ENCODE results near the gene ZNF764.

The ZNF764 gene

DNA sequence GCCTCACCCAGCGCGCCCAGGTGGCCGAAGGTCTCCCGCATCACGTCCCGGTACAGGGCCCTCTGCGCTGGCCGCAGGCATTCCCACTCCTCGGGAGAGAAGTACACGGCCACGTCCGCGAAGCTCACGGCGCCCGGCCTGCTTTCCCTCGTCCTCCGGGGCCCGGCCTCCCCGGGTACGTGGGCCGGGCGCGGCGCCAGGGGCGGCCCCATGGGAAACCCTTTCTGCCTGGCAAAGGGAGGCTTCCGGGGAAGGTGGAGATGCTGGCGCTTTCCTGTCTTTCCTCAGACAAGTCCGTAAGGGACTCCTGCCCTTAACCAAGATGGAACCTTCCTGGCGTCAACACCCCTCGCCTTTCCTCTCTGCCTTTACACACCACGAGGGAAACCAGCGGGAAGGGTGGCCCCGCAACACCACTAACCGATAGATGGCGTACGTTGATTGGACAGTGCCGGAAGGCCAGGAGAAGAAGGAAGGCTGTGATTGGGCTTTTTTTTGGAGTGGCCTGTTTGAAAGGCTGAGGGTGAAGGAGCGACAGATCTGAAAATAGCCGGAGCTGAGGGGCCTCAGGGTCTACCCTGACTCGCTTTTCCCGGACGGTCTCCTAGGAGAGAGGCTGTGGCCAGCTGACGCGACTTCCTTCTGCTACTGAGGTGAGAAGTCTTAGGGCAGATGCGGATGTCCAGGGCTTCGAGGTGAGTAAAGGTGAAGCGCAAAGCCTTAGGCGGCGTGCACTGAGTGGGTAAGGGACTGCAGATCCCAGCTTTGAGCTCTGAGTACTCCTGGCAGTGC lies 27.4 kb upstream of the ZNF764 start, which contains the start of gene ZNF785:
TSS of gene ZNF785 (minus strand) at position 298 of the 792 bp plus-strand sequence. CDS start at position 212, 86 bp downstream.
- DNase-seq (ENCODE audit: low spot score), result peak; percentile 94
- H3K27ac Mint-ChIP-seq, result peak within 1 kb of the TSS; percentile 82
- H3K27me3 Mint-ChIP-seq (ENCODE audit: low read depth), result no peaks in the 10 kb centered on the region
- peaks cover 18% of the 10 kb centered on the region for H3K4me1 Mint-ChIP-seq (ENCODE audit: low read depth)
- no peaks in the 10 kb centered on the region for H3K9me3 Mint-ChIP-seq
- H3K36me3 Mint-ChIP-seq (ENCODE audit: low read depth), result peaks cover 29% of the 10 kb centered on the region
- peak within 1 kb of the TSS; percentile 91 for H3K4me3 Mint-ChIP-seq

GRCh38 chr16:30585022-30585399 lies 26.8 kb upstream of the ZNF764 start:
- H3K27ac Mint-ChIP-seq, result peak overlapping the region; percentile 78
- H3K36me3 Mint-ChIP-seq (ENCODE audit: low read depth), result peaks cover 29% of the 10 kb centered on the region
- H3K4me1 Mint-ChIP-seq (ENCODE audit: low read depth), result peaks cover 18% of the 10 kb centered on the region
- no peak for DNase-seq (ENCODE audit: low spot score)
- H3K9me3 Mint-ChIP-seq, result no peaks in the 10 kb centered on the region
- no peaks in the 10 kb centered on the region for H3K27me3 Mint-ChIP-seq (ENCODE audit: low read depth)
- peak overlapping the region; percentile 91 for H3K4me3 Mint-ChIP-seq

- Mint-ChIP-seq H3K4me1 (ENCODE audit: low read depth) (peaks cover 15% of the 10 kb centered on the region), H3K27ac (no peak overlapping the region), H3K4me3 (peak overlapping the region; percentile 24), H3K36me3 (ENCODE audit: low read depth) (peaks cover 26% of the 10 kb centered on the region), H3K27me3 (ENCODE audit: low read depth) (no peaks in the 10 kb centered on the region), H3K9me3 (no peaks in the 10 kb centered on the region)
- no peak for DNase-seq (ENCODE audit: low spot score)
These were observed 24.6 kb upstream of the ZNF764 start for GRCh38 chr16:30582611-30583340.

DNA sequence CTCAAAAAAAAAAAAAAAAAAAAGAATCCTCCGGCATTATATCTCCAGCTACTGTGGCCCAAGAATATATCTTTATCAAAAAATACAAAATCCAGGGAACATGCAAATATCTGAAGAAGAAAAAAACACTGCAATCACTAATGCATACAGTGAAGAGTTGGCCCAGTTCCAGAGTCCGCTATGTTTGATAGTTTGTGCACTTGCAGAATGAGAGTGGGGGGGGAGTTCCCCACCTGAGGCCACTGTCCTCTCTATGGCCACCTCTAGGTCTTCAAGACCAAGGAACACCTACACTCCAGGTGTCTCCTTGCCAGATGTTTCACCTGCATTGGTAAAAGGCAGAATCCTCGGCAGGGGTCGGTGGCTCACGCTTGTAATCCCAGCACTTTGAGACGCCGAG lies 23.3 kb upstream of the ZNF764 start:
- no peak overlapping the region for H3K27ac Mint-ChIP-seq
- H3K36me3 Mint-ChIP-seq (ENCODE audit: low read depth), result peaks cover 20% of the 10 kb centered on the region
- no peaks in the 10 kb centered on the region for H3K27me3 Mint-ChIP-seq (ENCODE audit: low read depth)
- H3K4me1 Mint-ChIP-seq (ENCODE audit: low read depth), result peaks cover 9% of the 10 kb centered on the region
- no peak overlapping the region for H3K4me3 Mint-ChIP-seq
- no peaks in the 10 kb centered on the region for H3K9me3 Mint-ChIP-seq
- no peak for DNase-seq (ENCODE audit: low spot score)

DNA sequence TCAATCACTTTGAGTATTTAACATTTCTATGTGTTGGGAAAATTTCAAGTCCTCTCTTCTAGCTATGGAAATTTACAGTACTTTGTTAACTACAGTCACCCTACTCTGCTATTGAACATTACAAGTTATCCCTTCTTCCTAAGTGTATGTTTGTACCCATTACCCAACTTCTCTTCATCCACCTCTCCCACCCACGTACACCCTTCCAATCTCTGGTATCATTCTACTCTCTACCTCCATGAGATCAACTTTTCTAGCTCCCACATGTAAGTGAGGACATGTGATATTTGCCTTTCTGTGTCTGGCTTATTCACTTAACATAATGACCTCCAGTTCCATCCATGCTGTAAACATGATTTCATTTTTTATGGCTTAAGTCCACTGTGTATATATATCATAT lies 16.5 kb upstream of the ZNF764 start:
- no peaks in the 10 kb centered on the region for H3K27me3 Mint-ChIP-seq (ENCODE audit: low read depth)
- peaks cover 21% of the 10 kb centered on the region for H3K4me1 Mint-ChIP-seq (ENCODE audit: low read depth)
- DNase-seq (ENCODE audit: low spot score), result no peak
- H3K36me3 Mint-ChIP-seq (ENCODE audit: low read depth), result peaks cover 15% of the 10 kb centered on the region
- peak overlapping the region; percentile 32 for H3K4me3 Mint-ChIP-seq
- peak overlapping the region; percentile 20 for H3K27ac Mint-ChIP-seq
- no peaks in the 10 kb centered on the region for H3K9me3 Mint-ChIP-seq

DNA sequence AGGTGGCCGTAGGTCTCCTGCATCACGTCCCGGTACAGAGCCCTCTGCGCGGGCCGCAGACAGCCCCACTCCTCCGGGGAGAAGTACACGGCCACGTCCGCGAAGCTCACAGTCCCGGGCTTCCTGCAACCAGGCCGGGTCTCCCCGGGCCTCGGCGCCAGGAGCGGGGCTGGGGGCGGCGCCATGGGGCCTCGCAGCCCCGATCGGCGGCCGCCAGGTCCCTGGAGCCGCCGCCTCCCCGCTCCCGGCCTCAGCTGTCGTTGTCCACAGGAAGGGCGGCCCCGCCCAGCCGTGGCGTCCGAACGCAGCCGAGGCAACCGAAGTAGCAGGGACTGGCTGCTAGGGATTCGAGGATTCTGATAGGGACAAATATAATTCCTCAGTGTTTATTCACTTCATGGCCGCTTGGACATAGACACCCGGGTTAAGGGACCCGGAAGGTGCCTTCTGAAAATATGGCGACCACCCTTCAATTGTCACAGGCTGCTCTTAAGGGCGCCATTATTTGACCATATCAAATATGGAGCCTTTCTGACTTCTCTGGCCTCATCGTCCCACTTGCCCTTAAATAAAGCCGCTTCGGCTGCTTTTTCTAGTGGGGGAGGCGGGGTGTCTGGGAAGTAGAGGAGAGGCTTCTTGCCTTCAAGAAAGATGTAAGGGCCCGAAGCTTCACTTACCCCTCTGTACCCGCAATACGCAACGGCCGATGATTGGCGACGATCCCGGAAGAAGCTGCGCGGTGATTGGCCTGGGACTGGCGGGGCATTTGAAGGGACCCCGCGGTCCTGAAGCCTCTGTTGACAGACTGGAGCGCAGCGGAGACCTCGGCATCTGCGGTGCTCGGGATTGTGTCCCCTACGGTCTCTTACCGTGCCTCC lies 13.5 kb upstream of the ZNF764 start, which contains the start of gene ZNF688:
TSS of gene ZNF688 (minus strand) at position 270 of the 878 bp plus-strand sequence. CDS start at position 185, 85 bp downstream.
- H3K9me3 Mint-ChIP-seq, result no peaks in the 10 kb centered on the region
- H3K27ac Mint-ChIP-seq, result peak within 1 kb of the TSS; percentile 94
- H3K27me3 Mint-ChIP-seq (ENCODE audit: low read depth), result no peaks in the 10 kb centered on the region
- H3K36me3 Mint-ChIP-seq (ENCODE audit: low read depth), result peaks cover 11% of the 10 kb centered on the region
- H3K4me1 Mint-ChIP-seq (ENCODE audit: low read depth), result peaks cover 41% of the 10 kb centered on the region
- peak within 1 kb of the TSS; percentile 97 for H3K4me3 Mint-ChIP-seq
- DNase-seq (ENCODE audit: low spot score), result peak; percentile 93

DNA sequence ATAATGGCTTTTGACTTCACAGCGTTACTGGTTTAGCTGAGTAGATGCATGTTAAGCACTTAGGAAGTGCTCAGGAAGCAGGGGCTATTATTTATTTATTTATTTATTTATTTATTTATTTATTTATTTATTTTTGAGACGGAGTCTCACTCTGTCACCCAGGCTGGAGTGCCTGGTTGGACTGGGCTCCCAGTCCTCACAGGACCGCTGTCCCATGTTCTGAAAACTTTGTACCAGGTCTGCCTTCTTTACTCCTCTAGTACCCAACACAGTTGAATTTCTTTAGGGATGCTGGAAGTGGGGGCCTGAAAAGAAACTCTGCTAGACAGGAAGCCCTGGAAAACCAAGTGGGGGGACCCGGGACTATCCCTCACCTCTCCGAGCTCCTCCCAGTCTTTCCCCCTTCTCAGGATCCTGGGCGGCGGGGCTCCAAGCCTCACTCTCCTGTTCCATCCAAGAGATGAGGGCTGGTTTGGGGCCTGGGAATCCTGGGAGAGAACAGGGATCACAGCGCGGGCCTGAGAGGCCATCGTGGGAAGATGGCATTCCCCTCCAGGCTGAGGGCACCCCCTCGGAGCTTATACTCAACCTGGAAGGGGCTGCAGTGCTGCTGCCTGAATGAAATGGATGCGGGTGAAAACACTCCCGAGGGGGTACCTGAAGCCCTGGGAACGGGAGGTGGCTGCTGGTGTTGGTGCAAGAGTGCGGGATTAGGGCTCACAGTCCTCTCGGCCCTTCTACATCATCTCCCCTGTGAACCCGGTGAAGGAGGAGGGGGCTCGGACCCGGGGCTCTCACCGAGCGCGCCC lies 12.7 kb upstream of the ZNF764 start:
- Mint-ChIP-seq H3K27me3 (ENCODE audit: low read depth) (no peaks in the 10 kb centered on the region), H3K9me3 (no peaks in the 10 kb centered on the region), H3K4me1 (ENCODE audit: low read depth) (peaks cover 46% of the 10 kb centered on the region), H3K4me3 (peak overlapping the region; percentile 89), H3K36me3 (ENCODE audit: low read depth) (peaks cover 10% of the 10 kb centered on the region), H3K27ac (peak overlapping the region; percentile 85)
- DNase-seq (ENCODE audit: low spot score), result no peak

DNA sequence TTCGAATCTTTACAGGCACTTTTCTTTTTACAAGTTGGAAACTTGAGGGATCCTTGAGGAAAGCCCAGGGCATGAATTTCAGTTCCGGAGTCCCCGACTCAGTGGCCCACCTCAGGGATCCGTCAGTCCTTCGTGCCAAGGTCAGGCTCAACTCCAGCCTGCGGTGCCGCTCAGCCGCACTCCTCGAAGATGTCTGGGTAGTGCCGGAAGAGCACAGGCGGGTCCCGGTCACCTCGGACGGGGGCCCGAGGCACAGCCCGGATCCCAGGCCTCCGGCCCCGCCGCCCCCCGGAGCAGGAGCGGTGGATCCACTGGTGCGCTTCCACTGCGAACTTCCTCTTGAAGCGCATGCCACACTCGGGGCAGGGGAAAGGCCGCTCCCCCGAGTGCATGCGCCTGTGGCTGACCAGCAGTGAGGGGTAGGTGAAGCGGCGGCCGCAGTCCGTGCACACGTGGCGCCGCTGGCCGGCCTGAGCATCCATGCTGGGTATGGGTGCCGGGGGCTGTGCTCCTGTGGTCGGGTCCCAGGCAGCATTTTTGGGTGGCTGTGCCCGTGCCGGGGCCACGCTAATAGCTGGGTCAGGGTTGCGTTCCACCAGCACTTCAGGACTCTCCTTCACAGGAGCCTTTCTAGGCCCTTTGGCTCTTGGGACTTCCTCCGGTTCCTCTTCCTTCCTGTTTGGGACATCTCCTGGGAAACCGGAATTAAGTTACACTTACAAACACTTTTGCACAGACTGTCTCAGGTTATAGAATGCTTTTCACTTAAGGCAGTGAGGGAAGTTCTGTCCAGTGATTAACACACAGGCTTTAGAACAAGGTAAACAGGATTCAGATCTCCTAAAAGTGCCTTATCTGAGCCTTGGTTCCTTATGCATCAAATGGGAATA lies 11.8 kb upstream of the ZNF764 start:
- Mint-ChIP-seq H3K27ac (peak overlapping the region; percentile 15), H3K36me3 (ENCODE audit: low read depth) (peaks cover 8% of the 10 kb centered on the region), H3K4me3 (peak overlapping the region; percentile 89), H3K9me3 (no peaks in the 10 kb centered on the region), H3K4me1 (ENCODE audit: low read depth) (peaks cover 44% of the 10 kb centered on the region), H3K27me3 (ENCODE audit: low read depth) (no peaks in the 10 kb centered on the region)
- no peak for DNase-seq (ENCODE audit: low spot score)

DNA sequence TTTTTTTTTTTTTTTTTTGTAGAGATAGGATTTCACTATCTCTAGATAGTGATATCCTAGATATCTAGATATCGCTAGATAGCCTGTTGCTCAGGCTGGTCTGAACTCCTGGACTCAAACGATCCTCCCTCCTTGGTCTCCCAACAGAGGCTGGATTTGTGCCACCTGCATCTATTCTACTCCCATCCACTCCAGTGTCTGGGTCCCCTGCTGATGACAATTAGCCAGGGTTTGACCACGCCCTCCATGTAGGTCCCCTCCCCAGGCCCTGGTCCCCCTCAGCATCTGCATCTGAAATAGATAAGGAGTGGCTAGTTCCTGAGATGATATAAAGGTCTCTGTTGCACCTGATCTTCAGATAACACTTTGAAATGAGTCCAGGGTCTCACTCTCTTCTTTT lies 11.1 kb upstream of the ZNF764 start:
- Mint-ChIP-seq H3K9me3 (no peaks in the 10 kb centered on the region), H3K36me3 (ENCODE audit: low read depth) (peaks cover 4% of the 10 kb centered on the region), H3K4me3 (peak overlapping the region; percentile 12), H3K4me1 (ENCODE audit: low read depth) (peaks cover 40% of the 10 kb centered on the region), H3K27ac (peak overlapping the region; percentile 85), H3K27me3 (ENCODE audit: low read depth) (no peaks in the 10 kb centered on the region)
- DNase-seq (ENCODE audit: low spot score), result no peak

- Mint-ChIP-seq H3K36me3 (ENCODE audit: low read depth) (peaks cover 4% of the 10 kb centered on the region), H3K4me1 (ENCODE audit: low read depth) (peaks cover 35% of the 10 kb centered on the region), H3K9me3 (no peaks in the 10 kb centered on the region), H3K27ac (peak overlapping the region; percentile 93), H3K4me3 (peak overlapping the region; percentile 76), H3K27me3 (ENCODE audit: low read depth) (no peaks in the 10 kb centered on the region)
- DNase-seq (ENCODE audit: low spot score), result peak; percentile 61
These were observed 9.9 kb upstream of the ZNF764 start for GRCh38 chr16:30567991-30568638.

GRCh38 chr16:30567160-30567990 lies 9.2 kb upstream of the ZNF764 start:
- peak; percentile 63 for DNase-seq (ENCODE audit: low spot score)
- peak overlapping the region; percentile 93 for H3K27ac Mint-ChIP-seq
- H3K9me3 Mint-ChIP-seq, result no peaks in the 10 kb centered on the region
- peaks cover 33% of the 10 kb centered on the region for H3K4me1 Mint-ChIP-seq (ENCODE audit: low read depth)
- peaks cover 4% of the 10 kb centered on the region for H3K36me3 Mint-ChIP-seq (ENCODE audit: low read depth)
- H3K4me3 Mint-ChIP-seq, result peak overlapping the region; percentile 76
- no peaks in the 10 kb centered on the region for H3K27me3 Mint-ChIP-seq (ENCODE audit: low read depth)

Measured in T-helper 2 cell treated with Interferon-gamma antibody and Interleukin-4, amounts not matched to agents 5 μg/mL and 100 μg/mL, for 36 hours (primary cell).